ENCODE results near the gene LRP1B.

DNA sequence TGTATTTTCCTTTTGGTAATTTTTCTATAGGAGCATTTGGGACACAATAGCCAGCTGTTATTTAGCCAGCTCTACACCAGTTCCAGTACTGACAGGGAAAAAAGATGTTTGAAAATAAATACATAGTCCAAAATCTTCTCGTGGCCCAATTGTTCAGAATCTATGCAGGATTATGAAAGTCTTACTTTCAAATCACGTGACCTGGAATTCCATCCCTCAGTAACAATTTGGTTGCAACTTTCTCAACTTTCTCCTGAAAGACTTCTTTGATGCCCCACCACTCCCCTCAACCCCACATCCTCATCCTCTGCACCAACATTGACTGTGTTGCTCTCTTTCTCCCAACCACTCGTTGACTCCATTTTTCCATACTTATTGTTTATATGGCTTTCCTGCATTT lies 539.0 kb downstream of the LRP1B start:
- TF ChIP-seq KDM5A (IDR thresholded peaks at IDR 0.05; ENCODE audit: low read length) = no peak
- TF ChIP-seq, protein P1, sequence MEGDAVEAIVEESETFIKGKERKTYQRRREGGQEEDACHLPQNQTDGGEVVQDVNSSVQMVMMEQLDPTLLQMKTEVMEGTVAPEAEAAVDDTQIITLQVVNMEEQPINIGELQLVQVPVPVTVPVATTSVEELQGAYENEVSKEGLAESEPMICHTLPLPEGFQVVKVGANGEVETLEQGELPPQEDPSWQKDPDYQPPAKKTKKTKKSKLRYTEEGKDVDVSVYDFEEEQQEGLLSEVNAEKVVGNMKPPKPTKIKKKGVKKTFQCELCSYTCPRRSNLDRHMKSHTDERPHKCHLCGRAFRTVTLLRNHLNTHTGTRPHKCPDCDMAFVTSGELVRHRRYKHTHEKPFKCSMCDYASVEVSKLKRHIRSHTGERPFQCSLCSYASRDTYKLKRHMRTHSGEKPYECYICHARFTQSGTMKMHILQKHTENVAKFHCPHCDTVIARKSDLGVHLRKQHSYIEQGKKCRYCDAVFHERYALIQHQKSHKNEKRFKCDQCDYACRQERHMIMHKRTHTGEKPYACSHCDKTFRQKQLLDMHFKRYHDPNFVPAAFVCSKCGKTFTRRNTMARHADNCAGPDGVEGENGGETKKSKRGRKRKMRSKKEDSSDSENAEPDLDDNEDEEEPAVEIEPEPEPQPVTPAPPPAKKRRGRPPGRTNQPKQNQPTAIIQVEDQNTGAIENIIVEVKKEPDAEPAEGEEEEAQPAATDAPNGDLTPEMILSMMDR (IDR thresholded peaks at IDR 0.05; ENCODE audit: control extremely low read depth in 1 of 3, insufficient read depth in 1 of 3, low read depth in 1 of 3, low read length in 3 of 3) = no peak
- no peak for TF ChIP-seq EP300 (IDR thresholded peaks at IDR 0.05; ENCODE audit: borderline replicate concordance in 1 of 2, low read depth in 2 of 2, low read length in 2 of 2)
- no peak for TF ChIP-seq ZNF274 (IDR thresholded peaks at IDR 0.05; ENCODE audit: borderline replicate concordance, extremely low read depth, low read length)
- no peak for TF ChIP-seq CHD2 (IDR thresholded peaks at IDR 0.05; ENCODE audit: low read length)
- TF ChIP-seq GABPA (IDR thresholded peaks at IDR 0.05; ENCODE audit: borderline replicate concordance, insufficient read depth, low read length) = no peak
- no peak for TF ChIP-seq BRCA1 (IDR thresholded peaks at IDR 0.05; ENCODE audit: low read depth, low read length)
- no peak for TF ChIP-seq POLR2A (IDR thresholded peaks at IDR 0.05; ENCODE audit: control extremely low read depth in 1 of 2, low read depth in 2 of 2, low read length in 2 of 2)
- no peak for TF ChIP-seq JUN (IDR thresholded peaks at IDR 0.05; ENCODE audit: low read depth, low read length)
- no peak for TF ChIP-seq YY1 (IDR thresholded peaks at IDR 0.05; ENCODE audit: low read depth, low read length)
- TF ChIP-seq HDAC6 (IDR thresholded peaks at IDR 0.05; ENCODE audit: low read depth, low read length) = no peak
- TF ChIP-seq TBP (IDR thresholded peaks at IDR 0.05; ENCODE audit: low read depth, low read length) = no peak

All from H1 (cell line).